Upper lobe of right lung (tissue), 1 donor: ENCODE data around the gene ADARB1. TPM values are rescaled to one million over a fixed set of nuclear protein-coding genes. Genes with fewer than 3 reads are reported as not detected.

Source experiments
- ATAC-seq: fragments of 200-7000 bp; cut with Tn5 transposase; one replicate; pipeline ENCODE4 v1.9.1; 2020; ENCODE audit warnings: mild to moderate bottlenecking, moderate library complexity
- DNase-seq: peaks from one replicate; pipeline ENCODE4 v3.0.0-alpha.2; 2020
- H3K27ac ChIP-seq: fragments of 200-600 bp; one replicate; pipeline ENCODE4 v1.8.0; 2022
- H3K27me3 ChIP-seq: fragments of 200-600 bp; one replicate; pipeline ENCODE4 v1.8.0; 2022; ENCODE audit warnings: mild to moderate bottlenecking
- H3K36me3 ChIP-seq: fragments of 200-600 bp; one replicate; pipeline ENCODE4 v1.8.0; 2022
- H3K4me1 ChIP-seq: fragments of 200-600 bp; one replicate; pipeline ENCODE4 v1.8.0; 2022
- H3K4me3 ChIP-seq: fragments of 200-600 bp; one replicate; pipeline ENCODE4 v1.8.0; 2022; ENCODE audit warnings: mild to moderate bottlenecking
- H3K9me3 ChIP-seq: fragments of 200-600 bp; one replicate; pipeline ENCODE4 v1.8.0; 2022
- intact Hi-C: fragments of 100-400 bp; cut with DNase I; formaldehyde crosslinking; loops from one replicate; pipeline ENCODE4 v1.11.0; 2022
- total RNA-seq: library from RNA; stranded (reverse); fragmentation: NEBNext Ultra II Directional; extraction: Animal tissue kit (Norgen Biotek cat#: 25700); gene quantifications from one replicate; pipeline ENCODE4 v1.2.1, GENCODE V29; 2021
- TF ChIP-seq, protein P1 (sequence below): fragments of 200-600 bp; IDR thresholded peaks from one replicate; pipeline ENCODE4 v1.8.0; 2022; ENCODE audit warnings: antibody characterized with exemption
- donor health status: DM: no; HTN: yes; CAD: no; lungs with severe emphysema.

Gene ADARB1
- total RNA-seq, 1 donor from 2014 or later, result 73.6 TPM

DNA sequence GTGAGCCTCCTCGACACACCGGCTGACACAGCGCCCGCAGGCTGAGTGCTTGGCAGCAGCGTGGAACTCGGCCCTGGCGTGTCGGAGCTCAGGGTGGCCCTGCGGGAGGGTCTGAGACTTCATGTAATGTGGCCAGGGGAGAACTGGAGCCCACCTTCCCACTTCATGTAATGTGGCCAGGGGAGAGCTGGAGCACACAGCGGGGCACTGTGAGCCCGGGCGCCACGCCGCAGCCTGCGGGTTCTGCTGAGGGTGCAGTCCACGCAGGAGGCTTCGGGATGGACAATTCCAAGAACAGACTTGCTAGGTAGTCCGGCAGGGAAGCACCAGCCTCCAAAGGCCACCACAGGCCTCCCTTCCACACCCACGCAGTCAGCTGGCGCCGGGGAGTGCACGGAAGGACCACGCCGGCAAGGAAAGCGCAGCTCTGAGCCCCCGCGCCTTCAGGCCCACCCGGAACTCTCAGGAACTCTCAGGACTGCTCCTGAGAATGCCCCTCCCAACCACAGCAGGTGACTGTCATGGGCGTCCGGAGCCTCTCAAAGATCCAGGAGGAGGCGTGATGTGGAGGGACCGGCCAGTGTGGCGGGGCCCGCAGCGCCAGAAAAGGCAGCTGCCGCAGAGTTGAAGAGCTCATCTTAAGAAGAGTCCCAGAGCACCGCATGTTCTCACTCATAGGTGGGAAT lies 19.3 kb upstream of the ADARB1 start:
- Histone ChIP-seq H3K4me3 (no peak overlapping the region), H3K27ac (no peak overlapping the region), H3K36me3 (no peaks in the 10 kb centered on the region), H3K4me1 (peaks cover 4% of the 10 kb centered on the region), H3K9me3 (no peaks in the 10 kb centered on the region), H3K27me3 (peaks cover 6% of the 10 kb centered on the region)
- DNase-seq (no peak), ATAC-seq (no peak)
- intact Hi-C loops, result no loop called here
- TF ChIP-seq, protein P1, sequence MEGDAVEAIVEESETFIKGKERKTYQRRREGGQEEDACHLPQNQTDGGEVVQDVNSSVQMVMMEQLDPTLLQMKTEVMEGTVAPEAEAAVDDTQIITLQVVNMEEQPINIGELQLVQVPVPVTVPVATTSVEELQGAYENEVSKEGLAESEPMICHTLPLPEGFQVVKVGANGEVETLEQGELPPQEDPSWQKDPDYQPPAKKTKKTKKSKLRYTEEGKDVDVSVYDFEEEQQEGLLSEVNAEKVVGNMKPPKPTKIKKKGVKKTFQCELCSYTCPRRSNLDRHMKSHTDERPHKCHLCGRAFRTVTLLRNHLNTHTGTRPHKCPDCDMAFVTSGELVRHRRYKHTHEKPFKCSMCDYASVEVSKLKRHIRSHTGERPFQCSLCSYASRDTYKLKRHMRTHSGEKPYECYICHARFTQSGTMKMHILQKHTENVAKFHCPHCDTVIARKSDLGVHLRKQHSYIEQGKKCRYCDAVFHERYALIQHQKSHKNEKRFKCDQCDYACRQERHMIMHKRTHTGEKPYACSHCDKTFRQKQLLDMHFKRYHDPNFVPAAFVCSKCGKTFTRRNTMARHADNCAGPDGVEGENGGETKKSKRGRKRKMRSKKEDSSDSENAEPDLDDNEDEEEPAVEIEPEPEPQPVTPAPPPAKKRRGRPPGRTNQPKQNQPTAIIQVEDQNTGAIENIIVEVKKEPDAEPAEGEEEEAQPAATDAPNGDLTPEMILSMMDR, result no peak

DNA sequence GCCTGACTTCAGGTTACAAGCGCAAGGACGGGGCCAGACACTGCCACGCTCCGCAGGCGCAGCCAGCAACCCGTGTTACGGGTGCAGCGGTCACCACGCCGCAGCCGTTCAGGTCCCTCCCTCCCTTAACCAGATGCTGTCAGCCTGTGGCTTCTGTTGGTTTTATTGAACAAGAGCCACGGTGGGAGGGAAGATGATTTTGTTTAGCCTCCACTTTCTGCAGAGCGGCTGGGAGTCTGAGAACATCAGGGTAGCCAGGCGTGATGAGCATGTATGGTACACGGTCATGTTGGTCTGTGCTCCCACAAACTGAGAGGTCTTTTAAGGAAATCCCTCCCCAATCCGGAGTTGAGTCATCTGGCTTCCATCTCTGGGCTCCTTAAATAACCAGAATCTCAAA lies 18.5 kb upstream of the ADARB1 start:
- intact Hi-C loops, result no loop called here
- Histone ChIP-seq H3K9me3 (no peaks in the 10 kb centered on the region), H3K36me3 (no peaks in the 10 kb centered on the region), H3K27me3 (peaks cover 6% of the 10 kb centered on the region), H3K4me3 (no peak overlapping the region), H3K27ac (no peak overlapping the region), H3K4me1 (peaks cover 4% of the 10 kb centered on the region)
- ATAC-seq (no peak), DNase-seq (no peak)
- TF ChIP-seq, protein P1, result no peak

DNA sequence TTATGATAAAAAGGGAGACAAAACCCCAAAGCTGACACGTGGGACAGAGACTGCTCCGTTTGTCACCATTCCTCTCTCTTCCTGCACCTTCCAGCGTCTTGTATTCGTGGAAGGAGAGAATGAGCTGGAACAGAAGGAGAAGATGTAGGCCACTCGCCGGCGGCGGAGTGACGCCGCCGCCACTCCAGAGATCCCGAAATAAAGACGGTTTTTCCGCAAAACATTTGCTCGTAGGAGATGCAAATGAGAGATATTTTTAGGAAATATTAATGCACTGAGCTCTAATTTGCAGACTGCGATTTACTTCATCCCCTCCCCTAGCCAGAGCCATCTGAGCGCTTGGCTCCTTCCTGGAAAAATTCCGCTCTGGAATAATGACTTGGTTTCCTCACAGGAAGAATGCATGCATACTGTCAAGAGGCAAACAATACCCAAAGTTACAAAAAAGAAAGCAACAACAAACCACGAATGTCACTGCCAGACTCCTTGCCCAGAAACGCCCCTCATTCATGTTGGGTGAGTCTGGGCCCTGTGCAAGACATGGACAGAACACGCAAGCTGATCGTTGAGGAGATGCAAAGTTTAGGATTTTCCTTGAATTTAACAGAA lies 18.0 kb upstream of the ADARB1 start:
- no peak for DNase-seq

DNA sequence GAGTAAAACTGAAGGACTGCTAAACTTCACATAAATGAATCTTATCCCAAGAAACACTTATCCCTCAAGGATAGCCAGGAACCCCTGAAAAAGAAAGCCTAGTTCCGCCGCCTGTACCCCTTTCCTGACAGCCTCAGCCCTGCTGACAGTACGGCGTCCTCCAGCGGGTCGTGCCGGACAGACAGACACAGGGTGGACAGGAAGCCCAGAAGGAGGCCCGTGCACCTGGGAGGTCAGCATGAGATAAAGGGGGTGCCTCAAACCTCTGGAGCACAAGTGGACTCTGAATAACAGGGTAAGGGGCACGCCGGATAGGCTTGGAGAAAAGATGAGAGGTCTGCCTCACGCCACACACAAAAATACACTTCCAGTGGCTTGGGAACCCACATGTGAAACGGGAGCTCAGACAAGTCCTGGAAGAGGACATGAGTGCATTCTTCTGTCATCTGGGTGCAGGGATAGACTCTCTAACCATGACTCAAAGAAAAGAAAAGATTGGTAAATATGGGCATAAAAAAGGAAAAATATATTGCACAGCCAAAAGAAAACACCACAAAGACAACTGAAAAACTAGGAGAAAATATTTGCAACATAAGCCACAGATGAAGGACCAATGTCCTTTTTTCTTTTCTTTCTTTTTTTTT lies 17.3 kb upstream of the ADARB1 start:
- TF ChIP-seq, protein P1, result no peak
- Histone ChIP-seq H3K4me1 (no peaks in the 10 kb centered on the region), H3K27ac (no peak overlapping the region), H3K36me3 (no peaks in the 10 kb centered on the region), H3K4me3 (no peak overlapping the region), H3K27me3 (peaks cover 2% of the 10 kb centered on the region), H3K9me3 (no peaks in the 10 kb centered on the region)
- ATAC-seq (no peak), DNase-seq (no peak)
- intact Hi-C loops, result no loop called here

More for the DNA sequence above, 18.0 kb upstream of the ADARB1 start:
- Histone ChIP-seq H3K27ac (no peak overlapping the region), H3K27me3 (peaks cover 6% of the 10 kb centered on the region), H3K4me3 (no peak overlapping the region), H3K4me1 (peaks cover 3% of the 10 kb centered on the region), H3K36me3 (no peaks in the 10 kb centered on the region), H3K9me3 (no peaks in the 10 kb centered on the region)
- ATAC-seq, result no peak
- TF ChIP-seq, protein P1, result no peak
- intact Hi-C loops, result no loop called here

DNA sequence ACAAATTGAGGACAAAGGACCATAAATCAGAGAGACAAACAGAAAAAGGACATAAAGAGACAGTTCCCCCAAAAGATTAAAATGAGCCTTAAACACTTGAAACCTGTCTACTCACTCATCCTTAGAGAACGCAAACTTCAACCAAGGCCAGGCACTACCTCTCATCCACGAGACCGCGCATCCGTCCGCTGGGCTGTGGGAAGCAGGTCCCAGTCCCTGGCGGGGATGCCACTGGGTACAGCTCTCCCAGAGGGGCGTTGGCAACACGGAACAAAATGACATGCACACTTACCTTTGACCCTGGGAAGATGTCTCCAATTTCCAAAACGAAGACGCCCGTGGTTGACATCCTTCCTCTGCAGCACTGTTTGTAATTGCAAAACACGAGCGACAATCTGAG lies 16.5 kb upstream of the ADARB1 start:
- TF ChIP-seq, protein P1, result no peak
- no peak for ATAC-seq

More for the DNA sequence above, 16.5 kb upstream of the ADARB1 start:
- Histone ChIP-seq H3K27me3 (no peaks in the 10 kb centered on the region), H3K4me3 (no peak overlapping the region), H3K36me3 (no peaks in the 10 kb centered on the region), H3K9me3 (no peaks in the 10 kb centered on the region), H3K4me1 (no peaks in the 10 kb centered on the region), H3K27ac (no peak overlapping the region)
- no peak for DNase-seq
- intact Hi-C loops, result no loop called here
